ENCODE results near the gene NRXN3.

NRXN3 gene

GRCh38 chr14:79643132-79643531, 1473.0 kb downstream of the NRXN3 start:
- DNase-seq (ENCODE audit: extremely low read depth, low read depth): no peak
- no peak for TF ChIP-seq CTCF (IDR thresholded peaks at IDR 0.05; ENCODE audit: low read depth, low read length, missing control alignments)
- H3K4me3 ChIP-seq (replicated peaks; ENCODE audit: low read depth, low read length): no peak overlapping the region

GRCh38 chr14:79645753-79646362, 1475.7 kb downstream of the NRXN3 start:
- TF ChIP-seq CTCF (IDR thresholded peaks at IDR 0.05; ENCODE audit: low read depth, low read length, missing control alignments): no peak
- DNase-seq (ENCODE audit: extremely low read depth, low read depth): no peak
- H3K4me3 ChIP-seq (replicated peaks; ENCODE audit: low read depth, low read length): no peak overlapping the region

GRCh38 chr14:79649856-79650255, 1479.7 kb downstream of the NRXN3 start:
- no peak overlapping the region for H3K4me3 ChIP-seq (replicated peaks; ENCODE audit: low read depth, low read length)
- no peak for TF ChIP-seq CTCF (IDR thresholded peaks at IDR 0.05; ENCODE audit: low read depth, low read length, missing control alignments)
- no peak for DNase-seq (ENCODE audit: extremely low read depth, low read depth)

- no peak for DNase-seq (ENCODE audit: extremely low read depth, low read depth)
- TF ChIP-seq CTCF (IDR thresholded peaks at IDR 0.05; ENCODE audit: low read depth, low read length, missing control alignments): no peak
- no peak overlapping the region for H3K4me3 ChIP-seq (replicated peaks; ENCODE audit: low read depth, low read length)
Observed at GRCh38 chr14:79652513-79653307, 1482.5 kb downstream of the NRXN3 start.

- no peak for TF ChIP-seq CTCF (IDR thresholded peaks at IDR 0.05; ENCODE audit: low read depth, low read length, missing control alignments)
Observed at GRCh38 chr14:79656056-79656455, 1485.9 kb downstream of the NRXN3 start.

GRCh38 chr14:79656496-79656895, 1486.3 kb downstream of the NRXN3 start:
- no peak for TF ChIP-seq CTCF (IDR thresholded peaks at IDR 0.05; ENCODE audit: low read depth, low read length, missing control alignments)
- DNase-seq (ENCODE audit: extremely low read depth, low read depth): no peak
- H3K4me3 ChIP-seq (replicated peaks; ENCODE audit: low read depth, low read length): no peak overlapping the region

More at GRCh38 chr14:79656056-79656455, 1485.9 kb downstream of the NRXN3 start:
- DNase-seq (ENCODE audit: extremely low read depth, low read depth): no peak
- H3K4me3 ChIP-seq (replicated peaks; ENCODE audit: low read depth, low read length): no peak overlapping the region

Data from HFF-Myc (cell line).